Measurements from ENCODE around the gene SLC12A8. TPM values are rescaled to one million over a fixed set of nuclear protein-coding genes. Genes with fewer than 3 reads are reported as not detected.

The SLC12A8 gene
- total and polyA plus RNA-seq, 9 of the 15 experiments (the other 6 are each of a cell fraction or from before 2014, with no cell fraction given), result 0.04 to 0.33 (median 0.09) TPM; not detected in 4

GRCh38 chr3:125202197-125202596 is 10.4 kb downstream of the SLC12A8 start:
- DNase-seq (ENCODE audit: extremely low read depth in 1 of 4, low spot score in 3 of 4) (peak in 2 of 4 experiments; percentile 15 to 22), ATAC-seq (peak; percentile 78), FAIRE-seq (peak; percentile 65)
- Histone ChIP-seq H3K4me1 (replicated peaks in 1 of 2; ENCODE audit: control insufficient read depth in 2 of 2, insufficient read depth in 2 of 2, low read length in 2 of 2) (no peaks in the 10 kb centered on the region; a peak in 1 of 5 replicates), H3K4me3 (no peak overlapping the region), H4K20me1 (replicated peaks; ENCODE audit: control insufficient read depth, insufficient read depth, low read length) (no peaks in the 10 kb centered on the region), H2AFZ (ENCODE audit: low read depth, low read length) (no peak overlapping the region), H3K36me3 (ENCODE audit: control insufficient read depth, insufficient read depth, low read length) (no peaks in the 10 kb centered on the region), H3K4me2 (ENCODE audit: insufficient read depth, low read length) (no peak overlapping the region), H3K9me1 (ENCODE audit: control insufficient read depth, insufficient read depth, low read length) (no peaks in the 10 kb centered on the region), H3K27me3 (ENCODE audit: control insufficient read depth in 2 of 2, insufficient read depth in 2 of 2, low read length in 2 of 2) (no peaks in the 10 kb centered on the region), H3K79me2 (ENCODE audit: control insufficient read depth, insufficient read depth, low read length) (no peaks in the 10 kb centered on the region), H3K9ac (ENCODE audit: insufficient read depth in 1 of 2, low read depth in 2 of 2, low read length in 2 of 2) (no peak overlapping the region), H3K9me3 (replicated peaks; ENCODE audit: control insufficient read depth, insufficient read depth, low read depth, low read length) (no peaks in the 10 kb centered on the region), H3K27ac (ENCODE audit: extremely low read depth, low read depth, low read length) (no peak overlapping the region)
- in situ Hi-C loops (cut with MboI), result no loop called here
- ChIA-PET POLR2A (interaction anchor here (0.7 kb wide), 1 partner anchor 217 kb away, joined by 3 read pairs; no protein-coding TSS in a partner anchor), CTCF (ENCODE audit: low intra/inter-chr PET ratio) (no interaction called here)
- 50% methylated on average over 4 of the region's 4 CpGs for WGBS (ENCODE audit: insufficient coverage, low coverage, missing lambda C conversion rate)
- intact Hi-C loops (cut with micrococcal nuclease), result no loop called here
- TF ChIP-seq ILF3 (IDR thresholded peaks at IDR 0.05; ENCODE audit: borderline replicate concordance) (no peak), ZNF407 (IDR thresholded peaks at IDR 0.05; ENCODE audit: low read depth) (peak; percentile 66), CTCFL (IDR thresholded peaks at IDR 0.05; ENCODE audit: borderline replicate concordance, insufficient read depth, low read depth, low read length, poor library complexity, severe bottlenecking) (no peak), ETV6 (IDR thresholded peaks at IDR 0.05; ENCODE audit: borderline replicate concordance in 1 of 2, low read depth in 2 of 2, low read length in 1 of 2) (no peak), ETV6 (CRISPR knock-in tag; IDR thresholded peaks at IDR 0.05; ENCODE audit: borderline replicate concordance) (no peak), TEAD2 (tag; IDR thresholded peaks at IDR 0.05) (no peak), CTCF (IDR thresholded peaks at IDR 0.05 in 2 of 3, conservative IDR thresholded peaks at IDR 0.05 in 1 of 3; ENCODE audit: insufficient read depth in 2 of 3, low read depth in 1 of 3, low read length in 3 of 3) (peak; percentile 26 to 51 (median 45); a peak in 5 of 6 replicates), RAD21 (CRISPR knock-in tag; conservative IDR thresholded peaks at IDR 0.05 in 1 of 2, IDR thresholded peaks at IDR 0.05 in 1 of 2) (peak in 1 of 2 experiments; percentile 62; a peak in 2 of 4 replicates), RAD51 (IDR thresholded peaks at IDR 0.05; ENCODE audit: borderline replicate concordance, low read depth) (no peak)
- BruUV-seq (replicated peaks), result no TSS peak
